KOPT-K1 (cell line): Measurements from ENCODE around the gene BUD13.

Experiments
- H3K27ac ChIP-seq: fragments of 200-600 bp; sonication (generic); 2 replicates; pipeline ENCODE4 v1.5.1; 2016; ENCODE audit warnings: antibody characterized with exemption, mild to moderate bottlenecking, low read depth, low read length; ENCODE audit not compliant: poor library complexity, severe bottlenecking
- H3K36me3 ChIP-seq: fragments of 200-600 bp; sonication (generic); 2 replicates; pipeline ENCODE4 v1.5.1; 2017; ENCODE audit warnings: antibody characterized with exemption, mild to moderate bottlenecking, low read length, moderate library complexity; ENCODE audit not compliant: insufficient read depth
- H3K9me3 ChIP-seq: fragments of 200-600 bp; sonication (generic); 2 replicates; pipeline ENCODE4 v1.5.1; 2017; ENCODE audit warnings: antibody characterized with exemption, low read length, mild to moderate bottlenecking; ENCODE audit not compliant: insufficient read depth, poor library complexity, severe bottlenecking

BUD13 gene

GRCh38 chr11:116721988-116722387 lies 50.8 kb downstream of the BUD13 start:
- Histone ChIP-seq H3K9me3 (no peaks in the 10 kb centered on the region), H3K36me3 (no peaks in the 10 kb centered on the region), H3K27ac (no peak overlapping the region)

- Histone ChIP-seq H3K36me3 (no peaks in the 10 kb centered on the region), H3K9me3 (no peaks in the 10 kb centered on the region), H3K27ac (no peak overlapping the region)
Measured at GRCh38 chr11:116720895-116721294, 51.9 kb downstream of the BUD13 start.

- Histone ChIP-seq H3K36me3 (no peaks in the 10 kb centered on the region), H3K9me3 (no peaks in the 10 kb centered on the region), H3K27ac (no peak overlapping the region)
Measured at GRCh38 chr11:116718955-116719501, 53.8 kb downstream of the BUD13 start.

- no peaks in the 10 kb centered on the region for H3K9me3 ChIP-seq
Measured at GRCh38 chr11:116716621-116717020, 56.2 kb downstream of the BUD13 start.

GRCh38 chr11:116715383-116715782 lies 57.4 kb downstream of the BUD13 start:
- Histone ChIP-seq H3K27ac (no peak overlapping the region), H3K36me3 (no peaks in the 10 kb centered on the region), H3K9me3 (no peaks in the 10 kb centered on the region)

More at GRCh38 chr11:116716621-116717020, 56.2 kb downstream of the BUD13 start:
- H3K36me3 ChIP-seq = no peaks in the 10 kb centered on the region
- H3K27ac ChIP-seq = no peak overlapping the region

- Histone ChIP-seq H3K27ac (no peak overlapping the region), H3K36me3 (no peaks in the 10 kb centered on the region), H3K9me3 (no peaks in the 10 kb centered on the region)
Measured at GRCh38 chr11:116714902-116715301, 57.9 kb downstream of the BUD13 start.

GRCh38 chr11:116712428-116712827 lies 60.4 kb downstream of the BUD13 start:
- no peaks in the 10 kb centered on the region for H3K9me3 ChIP-seq
- no peak overlapping the region for H3K27ac ChIP-seq
- no peaks in the 10 kb centered on the region for H3K36me3 ChIP-seq

- no peak overlapping the region for H3K27ac ChIP-seq
- no peaks in the 10 kb centered on the region for H3K9me3 ChIP-seq
- no peaks in the 10 kb centered on the region for H3K36me3 ChIP-seq
Measured at GRCh38 chr11:116710762-116711161, 62.0 kb downstream of the BUD13 start.

GRCh38 chr11:116710001-116710674 lies 62.6 kb downstream of the BUD13 start:
- H3K27ac ChIP-seq = no peak overlapping the region
- no peaks in the 10 kb centered on the region for H3K36me3 ChIP-seq

GRCh38 chr11:116707746-116708145 lies 65.0 kb downstream of the BUD13 start:
- H3K27ac ChIP-seq = no peak overlapping the region
- no peaks in the 10 kb centered on the region for H3K36me3 ChIP-seq
- no peaks in the 10 kb centered on the region for H3K9me3 ChIP-seq

More at GRCh38 chr11:116710001-116710674, 62.6 kb downstream of the BUD13 start:
- no peaks in the 10 kb centered on the region for H3K9me3 ChIP-seq

GRCh38 chr11:116707161-116707629 lies 65.6 kb downstream of the BUD13 start:
- Histone ChIP-seq H3K27ac (no peak overlapping the region), H3K9me3 (no peaks in the 10 kb centered on the region), H3K36me3 (no peaks in the 10 kb centered on the region)

- no peak overlapping the region for H3K27ac ChIP-seq
- H3K9me3 ChIP-seq = no peaks in the 10 kb centered on the region
- no peaks in the 10 kb centered on the region for H3K36me3 ChIP-seq
Measured at GRCh38 chr11:116703421-116703820, 69.4 kb downstream of the BUD13 start.

- Histone ChIP-seq H3K27ac (no peak overlapping the region), H3K9me3 (no peaks in the 10 kb centered on the region), H3K36me3 (no peaks in the 10 kb centered on the region)
Measured at GRCh38 chr11:116702772-116703385, 69.9 kb downstream of the BUD13 start.

- no peaks in the 10 kb centered on the region for H3K9me3 ChIP-seq
- H3K36me3 ChIP-seq = no peaks in the 10 kb centered on the region
- H3K27ac ChIP-seq = no peak overlapping the region
Measured at GRCh38 chr11:116701876-116702275, 70.9 kb downstream of the BUD13 start.

- Histone ChIP-seq H3K27ac (no peak overlapping the region), H3K36me3 (no peaks in the 10 kb centered on the region), H3K9me3 (no peaks in the 10 kb centered on the region)
Measured at GRCh38 chr11:116701297-116701801, 71.4 kb downstream of the BUD13 start.
